B cell (primary cell): ENCODE measurements around the gene BCL7C. TPM values are rescaled to one million over a fixed set of nuclear protein-coding genes. Genes with fewer than 3 reads are reported as not detected.
A peak's percentile ranks its signal among the peaks of the same experiment; 100 is the strongest.

ENCODE experiments used
- ATAC-seq: fragments of 200-7000 bp; cut with Tn5 transposase; one replicate; pipeline ENCODE4 v1.10.0; 2021; ENCODE audit warnings: low read depth, mild to moderate bottlenecking, moderate number of reproducible peaks, moderate library complexity
- CTCF ChIA-PET: fragments of 350-600 bp; sonication (Branson Sonifier 250); formaldehyde crosslinking; loops from one replicate; lab custom pipeline; 2021; ENCODE audit warnings: antibody characterized with exemption, inconsistent platforms; lab: Charles Lee
- POLR2A ChIA-PET: fragments of 350-600 bp; sonication (Branson Sonifier 250); formaldehyde crosslinking; loops from one replicate; lab custom pipeline; 2021; ENCODE audit warnings: antibody characterized with exemption; lab: Charles Lee
- DNase-seq: peaks from one replicate; pipeline ENCODE4 v3.0.0; 2013
- H2AFZ ChIP-seq: 2 replicates; pipeline ENCODE4 v1.6.1; 2012; ENCODE audit warnings: mild to moderate bottlenecking, low read depth, low read length; ENCODE audit not compliant: insufficient read depth, poor library complexity, severe bottlenecking
- H3K27ac ChIP-seq, 2 donors: 1 replicate in 1 of 2; 2 replicates in 1 of 2; pipeline ENCODE4 v1.5.1; 2012 to 2013; ENCODE audit warnings: low read length in 2 of 2, mild to moderate bottlenecking in 2 of 2, moderate library complexity in 1 of 2
- H3K27me3 ChIP-seq, 4 experiments: fragments of 200-600 bp in 1 of 4; sonication (generic) in 1 of 4; replicated peaks in 1 of 4; 1 replicate in 2 of 4; 2 replicates in 2 of 4; pipeline versions ENCODE4 v1.6.1 to v1.7.0; 2013 to 2016; ENCODE audit warnings: low read length in 3 of 4, mild to moderate bottlenecking in 2 of 4, mixed read lengths in 1 of 4, moderate library complexity in 1 of 4; ENCODE audit not compliant: insufficient read depth in 4 of 4, control insufficient read depth in 3 of 4; ENCODE audit errors: control extremely low read depth in 1 of 4
- H3K36me3 ChIP-seq, 2 experiments: replicated peaks in 1 of 2; 1 replicate in 1 of 2; 2 replicates in 1 of 2; pipeline versions ENCODE4 v1.6.1 to v1.7.1; 2013; ENCODE audit warnings: low read length in 1 of 2; ENCODE audit not compliant: insufficient read depth in 2 of 2, control insufficient read depth in 1 of 2; ENCODE audit errors: control extremely low read depth in 1 of 2, extremely low read depth in 1 of 2
- H3K4me1 ChIP-seq, 2 donors: fragments of 200-600 bp in 1 of 2; sonication (generic) in 1 of 2; 1 replicate in 1 of 2; 2 replicates in 1 of 2; pipeline versions ENCODE4 v1.5.1 to v1.6.1; 2013 to 2017; ENCODE audit warnings: low read length in 2 of 2; ENCODE audit not compliant: control insufficient read depth in 2 of 2, insufficient read depth in 2 of 2
- H3K4me2 ChIP-seq: replicated peaks from 2 replicates; pipeline ENCODE3; 2012; ENCODE audit warnings: mild to moderate bottlenecking, low read depth, low read length; ENCODE audit not compliant: poor library complexity, severe bottlenecking
- H3K4me3 ChIP-seq, 5 experiments: fragments of 200-600 bp in 1 of 5; sonication (generic) in 1 of 5; 1 replicate in 3 of 5; 2 replicates in 2 of 5; pipeline versions ENCODE4 v1.5.1 to v1.7.0; 2011 to 2016; ENCODE audit warnings: low read length in 4 of 5, mild to moderate bottlenecking in 4 of 5, low read depth in 2 of 5, control low read depth in 1 of 5, moderate library complexity in 1 of 5; ENCODE audit not compliant: insufficient read depth in 1 of 5; ENCODE audit errors: control extremely low read depth in 1 of 5, extremely low read depth in 1 of 5
- H3K79me2 ChIP-seq: fragments of 200-600 bp; sonication (generic); one replicate; pipeline ENCODE4 v1.6.0; 2016; ENCODE audit warnings: low read length; ENCODE audit not compliant: control insufficient read depth, insufficient read depth
- H3K9ac ChIP-seq: fragments of 200-600 bp; sonication (generic); 2 replicates; pipeline ENCODE4 v1.6.1; 2017; ENCODE audit warnings: mild to moderate bottlenecking, low read length, moderate library complexity
- H3K9me3 ChIP-seq, 3 donors: one replicate each; pipeline versions ENCODE4 v1.6.1 to v1.7.1; 2013; ENCODE audit warnings: low read length in 2 of 3; ENCODE audit not compliant: control insufficient read depth in 2 of 3, insufficient read depth in 1 of 3; ENCODE audit errors: control extremely low read depth in 1 of 3
- H4K20me1 ChIP-seq: 2 replicates; pipeline ENCODE4 v1.6.0; 2012; ENCODE audit warnings: mild to moderate bottlenecking, low read length; ENCODE audit not compliant: insufficient read depth, control insufficient read depth, poor library complexity, severe bottlenecking
- H3K27ac Mint-ChIP-seq: one replicate; pipeline ENCODE4 v1.8.0; 2021; ENCODE audit warnings: mixed read lengths
- H3K27me3 Mint-ChIP-seq: one replicate; pipeline ENCODE4 v1.8.0; 2021; ENCODE audit warnings: mixed read lengths
- H3K4me1 Mint-ChIP-seq: one replicate; pipeline ENCODE4 v1.8.0; 2021; ENCODE audit warnings: mixed read lengths
- H3K4me3 Mint-ChIP-seq: one replicate; pipeline ENCODE4 v1.8.0; 2021; ENCODE audit warnings: mixed read lengths
- H3K9me3 Mint-ChIP-seq: one replicate; pipeline ENCODE4 v1.8.0; 2022; ENCODE audit warnings: mixed read lengths; ENCODE audit not compliant: insufficient read depth
- CTCF ChIP-seq: fragments of 200-600 bp; IDR thresholded peaks from one replicate; pipeline ENCODE4 v1.8.0; 2022; ENCODE audit warnings: antibody characterized with exemption, mild to moderate bottlenecking
- EZH2 ChIP-seq: IDR thresholded peaks from 2 replicates; pipeline ENCODE4 v1.6.1; 2012; ENCODE audit warnings: borderline replicate concordance, low read depth, mild to moderate bottlenecking, moderate library complexity, low read length; ENCODE audit not compliant: insufficient read depth, poor library complexity, severe bottlenecking
- WGBS: methylation state at CpG from one replicate; pipeline ENCODE4 v1.1.5; 2013; ENCODE audit warnings: missing lambda C conversion rate; ENCODE audit not compliant: insufficient coverage; 5-methylcytosine and 5-hydroxymethylcytosine counted together
- intact Hi-C: fragments of 100-400 bp; cut with micrococcal nuclease; formaldehyde crosslinking; loops from one replicate; pipeline ENCODE4 v1.10.0; 2022
- polyA plus RNA-seq: library from polyadenylated mRNA; depleted of rRNA; stranded (reverse); fragments of >200 nt; gene quantifications from 2 replicates; pipeline ENCODE4 v1.2.3, GENCODE V29; 2012
- total RNA-seq, 2 donors: library from RNA; stranded (reverse); fragments of 120-200 nt in 1 of 2; gene quantifications; 1 replicate in 1 of 2; 2 replicates in 1 of 2; pipeline versions ENCODE4 v1.2.3 to v1.2.4, GENCODE V29; 2013 to 2022

BCL7C gene
- total and polyA plus RNA-seq, 2 donors (not counting 1 experiment from before 2014, with no cell fraction given): 17.1 to 30.5 TPM

GRCh38 chr16:30903596-30903995, 9.7 kb upstream of the BCL7C start:
- Mint-ChIP-seq H3K4me3 (peak overlapping the region; percentile 46), H3K27me3 (no peaks in the 10 kb centered on the region), H3K9me3 (peaks cover 3% of the 10 kb centered on the region), H3K27ac (peak overlapping the region; percentile 77), H3K4me1 (peaks cover 22% of the 10 kb centered on the region)
- Histone ChIP-seq H3K27ac (peak overlapping the region; percentile 34 to 63), H3K4me1 (peaks cover 25 to 33% of the 10 kb centered on the region in 2 donors), H3K27me3 (no peaks in the 10 kb centered on the region), H3K79me2 (no peaks in the 10 kb centered on the region), H3K36me3 (no peaks in the 10 kb centered on the region), H3K4me2 (peak overlapping the region; percentile 46), H3K4me3 (peak overlapping the region in 1 of 5 experiments; percentile 33), H3K9ac (no peak overlapping the region), H4K20me1 (no peaks in the 10 kb centered on the region), H3K9me3 (peaks cover 0 to 17% (median 0%) of the 10 kb centered on the region in 3 donors), H2AFZ (peak overlapping the region; percentile 98)
- ATAC-seq (no peak), DNase-seq (peak; percentile 29)
- no CpG with 5 or more reads among the region's 4 CpGs for WGBS
- POLR2A ChIA-PET: interaction anchor here (2.4 kb wide), 1 partner anchor 28 kb away, joined by 13 read pairs; no protein-coding TSS in a partner anchor
- TF ChIP-seq EZH2 (no peak), CTCF (no peak)
- CTCF ChIA-PET: interaction anchor here (6.1 kb wide), 1 partner anchor 58 kb away, joined by 138 read pairs; no protein-coding TSS in a partner anchor
- intact Hi-C loops: loop anchor here (5.0 kb wide), 2 partner anchors 91 to 141 kb away; partner anchors contain the start of genes CFAP119 and RNF40

GRCh38 chr16:30903002-30903401, 9.1 kb upstream of the BCL7C start:
- peaks cover 3% of the 10 kb centered on the region for H3K9me3 Mint-ChIP-seq
- peak overlapping the region; percentile 98 for H3K4me3 Mint-ChIP-seq
- Histone ChIP-seq H3K27ac (peak overlapping the region; percentile 34 to 79), H3K79me2 (no peaks in the 10 kb centered on the region), H2AFZ (peak overlapping the region; percentile 98), H4K20me1 (no peaks in the 10 kb centered on the region), H3K4me1 (peaks cover 25 to 33% of the 10 kb centered on the region in 2 donors), H3K4me2 (peak overlapping the region; percentile 83), H3K9ac (peak overlapping the region; percentile 78), H3K4me3 (peak overlapping the region in 4 of 5 experiments; percentile 45 to 82 (median 62)), H3K27me3 (no peaks in the 10 kb centered on the region), H3K9me3 (peaks cover 0 to 17% (median 0%) of the 10 kb centered on the region in 3 donors), H3K36me3 (no peaks in the 10 kb centered on the region)
- H3K27me3 Mint-ChIP-seq: no peaks in the 10 kb centered on the region
- 66% methylated on average over 4 of the region's 4 CpGs for WGBS
- peak overlapping the region; percentile 98 for H3K27ac Mint-ChIP-seq
- POLR2A ChIA-PET: interaction anchor here (0.6 to 2.4 kb wide), 5 partner anchors 12 to 275 kb away, joined by 3 to 13 read pairs (median 5); no protein-coding TSS in a partner anchor
- DNase-seq (peak; percentile 25), ATAC-seq (no peak)
- intact Hi-C loops: loop anchor here (5.0 kb wide), 2 partner anchors 91 to 141 kb away; partner anchors contain the start of genes CFAP119 and RNF40
- H3K4me1 Mint-ChIP-seq: peaks cover 22% of the 10 kb centered on the region
- CTCF ChIA-PET: interaction anchor here (0.7 to 6.1 kb wide), 16 partner anchors 10 to 540 kb away, joined by 3 to 138 read pairs (median 3); partner anchors contain the start of genes BCL7C and ZNF843
- TF ChIP-seq CTCF (no peak), EZH2 (no peak)
